T47D (cell line): ENCODE results near the gene CALHM4.

Experiments used
- DNase-seq, 2 experiments: peaks; one replicate each; pipeline versions ENCODE4 v3.0.0 to v3.0.0-alpha.2; 2011 to 2012; ENCODE audit warnings: low read depth in 1 of 2, low spot score in 1 of 2
- JUND ChIP-seq: IDR thresholded peaks from 2 replicates; pipeline ENCODE4 v1.6.1; 2012; ENCODE audit warnings: low read depth
- in situ Hi-C: cut with HindIII; loops from 2 replicates; pipeline ENCODE4 v1.10.0; 2016; ENCODE audit warnings: low sequenced_read_pairs, low pct_unique_long_range_greater_than_20kb

The CALHM4 gene

GRCh38 chr6:116605935-116606334 lies 52.4 kb downstream of the CALHM4 start:
- DNase-seq: no peak
- in situ Hi-C loops: no loop called here
- no peak for TF ChIP-seq JUND
